Keratinocyte (primary cell): ENCODE data around the gene TPRN. TPM values are rescaled to one million over a fixed set of nuclear protein-coding genes. Genes with fewer than 3 reads are reported as not detected.

ENCODE experiments used
- DNase-seq: peaks from one replicate; pipeline ENCODE4 v3.0.0-alpha.2; 2011; ENCODE audit warnings: low read depth, missing footprints, low spot score
- FAIRE-seq: peaks from 2 replicates; lab custom pipeline; 2011; peaks lifted over from hg19 to GRCh38; lab: Jason Lieb, UNC
- H2AFZ ChIP-seq: 2 replicates; pipeline ENCODE4 v1.6.0; 2012; ENCODE audit warnings: low read length, control low read depth, inconsistent platforms; ENCODE audit not compliant: control insufficient read depth
- H3K27ac ChIP-seq: 2 replicates; pipeline ENCODE4 v1.5.1; 2011; ENCODE audit warnings: low read length; ENCODE audit not compliant: control insufficient read depth, insufficient read depth
- H3K27me3 ChIP-seq: 3 replicates; pipeline ENCODE4 v1.6.0; 2011; ENCODE audit warnings: low read length; ENCODE audit not compliant: control insufficient read depth, insufficient read depth; ENCODE audit errors: extremely low read depth
- H3K36me3 ChIP-seq, 2 experiments: 2 replicates in 1 of 2; 3 replicates in 1 of 2; pipeline ENCODE4 v1.5.1; 2011; ENCODE audit warnings: low read length in 2 of 2, mild to moderate bottlenecking in 1 of 2; ENCODE audit not compliant: control insufficient read depth in 2 of 2, insufficient read depth in 2 of 2; ENCODE audit errors: extremely low read depth in 1 of 2
- H3K4me1 ChIP-seq: 3 replicates; pipeline ENCODE4 v1.5.1; 2011; ENCODE audit warnings: low read length; ENCODE audit not compliant: control insufficient read depth, insufficient read depth; ENCODE audit errors: extremely low read depth
- H3K4me2 ChIP-seq: 3 replicates; pipeline ENCODE4 v1.6.0; 2011; ENCODE audit warnings: low read depth, low read length; ENCODE audit not compliant: control insufficient read depth, insufficient read depth; ENCODE audit errors: extremely low read depth
- H3K4me3 ChIP-seq, 3 experiments: fragments of 200-600 bp in 1 of 3; sonication (generic) in 1 of 3; 2 replicates in 2 of 3; 3 replicates in 1 of 3; pipeline ENCODE4 v1.5.1; 2011 to 2016; ENCODE audit warnings: low read length in 3 of 3, mild to moderate bottlenecking in 3 of 3, control low read depth in 2 of 3, inconsistent platforms in 1 of 3, low read depth in 1 of 3, mixed read lengths in 1 of 3, mixed run types in 1 of 3, moderate library complexity in 1 of 3; ENCODE audit not compliant: control insufficient read depth in 2 of 3, insufficient read depth in 2 of 3; ENCODE audit errors: extremely low read depth in 1 of 3
- H3K79me2 ChIP-seq: 2 replicates; pipeline ENCODE4 v1.6.0; 2012; ENCODE audit warnings: low read length; ENCODE audit not compliant: control insufficient read depth, insufficient read depth
- H3K9ac ChIP-seq: 3 replicates; pipeline ENCODE4 v1.6.0; 2011; ENCODE audit warnings: low read length; ENCODE audit not compliant: control insufficient read depth, insufficient read depth; ENCODE audit errors: extremely low read depth
- H3K9me1 ChIP-seq: 3 replicates; pipeline ENCODE4 v1.6.0; 2011; ENCODE audit warnings: low read length; ENCODE audit not compliant: control insufficient read depth, insufficient read depth; ENCODE audit errors: extremely low read depth
- H3K9me3 ChIP-seq: 2 replicates; pipeline ENCODE4 v1.5.1; 2012; ENCODE audit warnings: low read depth, low read length; ENCODE audit not compliant: control insufficient read depth
- H4K20me1 ChIP-seq: 3 replicates; pipeline ENCODE4 v1.6.0; 2011; ENCODE audit warnings: low read length; ENCODE audit not compliant: control insufficient read depth, insufficient read depth; ENCODE audit errors: extremely low read depth
- CTCF ChIP-seq, 3 experiments: IDR thresholded peaks in 1 of 3; conservative IDR thresholded peaks in 1 of 3; optimal IDR thresholded peaks in 1 of 3; 2 replicates in 2 of 3; 3 replicates in 1 of 3; pipeline versions ENCODE3 to v1.5.1; 2011; ENCODE audit warnings: low read length in 3 of 3, mild to moderate bottlenecking in 3 of 3, moderate library complexity in 2 of 3, control low read depth in 1 of 3, inconsistent platforms in 1 of 3; ENCODE audit not compliant: insufficient read depth in 2 of 3; ENCODE audit errors: extremely low read depth in 1 of 3
- EZH2 ChIP-seq: IDR thresholded peaks from one replicate; pipeline ENCODE4 v1.6.1; 2012; ENCODE audit warnings: inconsistent platforms, mild to moderate bottlenecking, low read length, moderate library complexity
- dilution Hi-C: fragments of 300-500 bp; cut with MboI; formaldehyde crosslinking; loops from one replicate; pipeline ENCODE4 v1.7.0; 2020; ENCODE audit warnings: low sequenced_read_pairs; ENCODE audit not compliant: extremely low pct_ligation_motif_present
- polyA plus RNA-seq, 5 experiments: library from polyadenylated mRNA; depleted of rRNA in 3 of 5; stranded (reverse) in 3 of 5; stranded (forward) in 1 of 5; unstranded in 1 of 5; fragments of >200 nt; gene quantifications; 1 replicate in 1 of 5; 2 replicates in 3 of 5; 3 replicates in 1 of 5; pipeline versions ENCODE4 v1.2.1 to v1.2.3, GENCODE V29; 2011 to 2012; ENCODE audit warnings: missing spikeins in 2 of 5, low read depth in 1 of 5, low replicate concordance in 1 of 5

Gene TPRN
- polyA plus RNA-seq, 1 donor (not counting 4 experiments of a cell fraction or from before 2014, with no cell fraction given) = 1.1 TPM

- dilution Hi-C loops = no loop called here
- no peaks in the 10 kb centered on the region for H3K36me3 ChIP-seq
- no peak within 1 kb of the TSS for H2AFZ ChIP-seq
- FAIRE-seq = no peak
- H3K79me2 ChIP-seq = no peaks in the 10 kb centered on the region
- H3K4me3 ChIP-seq = peak within 1 kb of the TSS in 1 of 3 experiments; percentile 5
- H4K20me1 ChIP-seq = peaks cover 9% of the 10 kb centered on the region
- H3K27ac ChIP-seq = no peak within 1 kb of the TSS
- TF ChIP-seq CTCF (optimal IDR thresholded peaks at IDR 0.05 in 1 of 3, IDR thresholded peaks at IDR 0.05 in 1 of 3, conservative IDR thresholded peaks at IDR 0.05 in 1 of 3; ENCODE audit: extremely low read depth in 1 of 3, insufficient read depth in 2 of 3, low read length in 3 of 3) = no peak
- TF ChIP-seq EZH2 = no peak
- H3K9me1 ChIP-seq = no peaks in the 10 kb centered on the region
- peaks cover 96% of the 10 kb centered on the region for H3K27me3 ChIP-seq
- H3K4me1 ChIP-seq = no peaks in the 10 kb centered on the region
- H3K4me2 ChIP-seq = peak within 1 kb of the TSS; percentile 41
- no peak for DNase-seq
- no peak within 1 kb of the TSS for H3K9ac ChIP-seq
- H3K9me3 ChIP-seq = no peaks in the 10 kb centered on the region
Observed at GRCh38 chr9:137169896-137170358, 30.6 kb downstream of the TPRN start, which contains the start of gene LRRC26. LRRC26 (minus strand) TSS chr9:137170051; CDS start chr9:137169943, 108 bp downstream.

GRCh38 chr9:137168904-137169856 lies 31.4 kb downstream of the TPRN start:
- H4K20me1 ChIP-seq = peaks cover 6% of the 10 kb centered on the region
- H3K4me1 ChIP-seq = no peaks in the 10 kb centered on the region
- H3K9me1 ChIP-seq = no peaks in the 10 kb centered on the region
- H3K36me3 ChIP-seq = no peaks in the 10 kb centered on the region
- DNase-seq (no peak), FAIRE-seq (no peak)
- H3K9me3 ChIP-seq = no peaks in the 10 kb centered on the region
- H3K27ac ChIP-seq = no peak overlapping the region
- H3K79me2 ChIP-seq = no peaks in the 10 kb centered on the region
- H3K4me3 ChIP-seq = peak overlapping the region in 1 of 3 experiments; percentile 5
- peak overlapping the region; percentile 41 for H3K4me2 ChIP-seq
- no peak overlapping the region for H2AFZ ChIP-seq
- peaks cover 96% of the 10 kb centered on the region for H3K27me3 ChIP-seq
- no peak for TF ChIP-seq CTCF (optimal IDR thresholded peaks at IDR 0.05 in 1 of 3, IDR thresholded peaks at IDR 0.05 in 1 of 3, conservative IDR thresholded peaks at IDR 0.05 in 1 of 3; ENCODE audit: extremely low read depth in 1 of 3, insufficient read depth in 2 of 3, low read length in 3 of 3)
- TF ChIP-seq EZH2 = peak; percentile 97
- no peak overlapping the region for H3K9ac ChIP-seq
- dilution Hi-C loops = no loop called here
